SH-SY5Y (cell line): ENCODE measurements around the gene GPSM1.

ENCODE experiments used
- GATA2 ChIP-seq: IDR thresholded peaks from 2 replicates; pipeline ENCODE4 v1.6.1; 2011; ENCODE audit warnings: mild to moderate bottlenecking, low read depth, low read length
- GATA3 ChIP-seq: IDR thresholded peaks from 2 replicates; pipeline ENCODE4 v1.6.1; 2011; ENCODE audit warnings: low read depth, mild to moderate bottlenecking, low read length, moderate library complexity

Gene GPSM1

DNA sequence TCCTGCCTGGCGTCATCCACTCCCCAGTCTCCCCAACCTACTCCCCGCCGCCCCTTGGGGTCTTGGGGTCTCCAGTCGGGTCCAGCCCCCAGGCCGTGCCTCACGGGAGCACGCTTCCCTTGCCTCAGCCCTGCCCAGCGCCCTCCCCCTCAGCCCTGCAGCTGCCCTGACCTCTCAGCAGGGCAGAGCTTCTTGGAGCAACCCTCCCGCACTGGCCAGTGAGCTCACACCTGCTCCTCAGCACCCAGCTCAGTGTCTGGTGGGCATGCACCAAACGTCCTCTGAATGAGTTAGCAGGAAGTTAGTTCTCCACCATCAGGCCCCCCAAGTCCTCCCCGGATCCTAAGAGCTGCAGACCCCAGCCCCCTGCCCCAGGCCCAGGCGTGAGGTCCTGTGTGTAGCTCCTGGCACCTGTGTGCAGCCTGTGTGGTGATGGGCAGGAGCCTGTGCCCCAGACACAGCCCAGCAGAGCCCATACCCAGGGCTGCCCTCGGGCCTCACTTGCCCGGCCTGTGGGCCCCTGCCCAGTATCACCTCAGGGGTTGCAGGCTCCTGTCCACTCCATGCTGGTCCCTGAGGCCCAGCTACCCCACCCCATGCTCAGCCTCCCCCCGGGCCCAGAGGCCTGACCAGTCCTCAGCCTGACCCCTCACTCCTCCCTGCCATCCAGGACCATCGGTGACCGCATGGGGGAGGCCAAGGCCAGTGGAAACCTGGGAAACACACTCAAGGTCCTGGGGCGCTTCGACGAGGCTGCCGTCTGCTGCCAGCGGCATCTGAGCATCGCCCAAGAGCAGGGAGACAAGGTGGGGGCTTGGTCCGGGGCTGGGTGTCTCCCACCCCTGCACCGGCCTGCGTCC is 8.2 kb downstream of the GPSM1 start:
- TF ChIP-seq GATA2: no peak
- TF ChIP-seq GATA3: no peak

DNA sequence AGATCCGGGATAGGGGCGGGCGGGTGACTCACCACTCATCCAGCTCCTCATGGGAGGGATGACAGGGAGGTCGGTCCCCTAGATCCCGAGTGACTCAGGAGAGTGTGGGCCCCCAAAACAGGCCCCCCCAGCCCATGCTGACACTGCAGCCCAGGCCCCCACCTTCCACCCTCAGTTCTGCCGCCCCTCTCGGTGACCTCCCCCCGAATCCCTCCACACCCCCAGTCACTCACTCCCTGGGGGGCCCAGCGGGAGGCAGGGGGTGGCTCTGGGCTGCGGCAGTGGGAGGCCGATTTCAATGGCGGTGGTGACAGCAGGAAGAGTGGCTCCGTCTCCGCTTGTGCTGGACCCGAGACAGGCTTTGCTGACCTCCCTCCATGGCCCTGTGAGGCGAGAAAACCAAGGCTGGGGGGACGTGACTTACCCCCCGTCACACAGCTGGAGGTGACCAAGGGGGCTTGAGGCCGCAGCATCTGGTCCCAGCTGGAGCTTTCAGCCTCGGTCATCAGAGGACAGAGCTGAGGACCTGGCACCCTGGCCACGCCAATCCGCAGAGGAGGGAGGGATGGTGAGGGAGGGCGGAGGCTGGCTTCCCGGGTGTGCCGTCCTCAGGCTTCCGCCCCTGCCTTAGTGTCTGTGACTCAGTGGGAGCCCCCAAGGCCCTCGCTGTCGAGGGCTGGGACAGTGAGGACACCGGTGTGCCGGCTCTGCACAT is 9.0 kb downstream of the GPSM1 start:
- TF ChIP-seq GATA2: no peak

- TF ChIP-seq GATA2: no peak
- no peak for TF ChIP-seq GATA3
Measured at GRCh38 chr9:136336881-136337280, 9.5 kb downstream of the GPSM1 start.

DNA sequence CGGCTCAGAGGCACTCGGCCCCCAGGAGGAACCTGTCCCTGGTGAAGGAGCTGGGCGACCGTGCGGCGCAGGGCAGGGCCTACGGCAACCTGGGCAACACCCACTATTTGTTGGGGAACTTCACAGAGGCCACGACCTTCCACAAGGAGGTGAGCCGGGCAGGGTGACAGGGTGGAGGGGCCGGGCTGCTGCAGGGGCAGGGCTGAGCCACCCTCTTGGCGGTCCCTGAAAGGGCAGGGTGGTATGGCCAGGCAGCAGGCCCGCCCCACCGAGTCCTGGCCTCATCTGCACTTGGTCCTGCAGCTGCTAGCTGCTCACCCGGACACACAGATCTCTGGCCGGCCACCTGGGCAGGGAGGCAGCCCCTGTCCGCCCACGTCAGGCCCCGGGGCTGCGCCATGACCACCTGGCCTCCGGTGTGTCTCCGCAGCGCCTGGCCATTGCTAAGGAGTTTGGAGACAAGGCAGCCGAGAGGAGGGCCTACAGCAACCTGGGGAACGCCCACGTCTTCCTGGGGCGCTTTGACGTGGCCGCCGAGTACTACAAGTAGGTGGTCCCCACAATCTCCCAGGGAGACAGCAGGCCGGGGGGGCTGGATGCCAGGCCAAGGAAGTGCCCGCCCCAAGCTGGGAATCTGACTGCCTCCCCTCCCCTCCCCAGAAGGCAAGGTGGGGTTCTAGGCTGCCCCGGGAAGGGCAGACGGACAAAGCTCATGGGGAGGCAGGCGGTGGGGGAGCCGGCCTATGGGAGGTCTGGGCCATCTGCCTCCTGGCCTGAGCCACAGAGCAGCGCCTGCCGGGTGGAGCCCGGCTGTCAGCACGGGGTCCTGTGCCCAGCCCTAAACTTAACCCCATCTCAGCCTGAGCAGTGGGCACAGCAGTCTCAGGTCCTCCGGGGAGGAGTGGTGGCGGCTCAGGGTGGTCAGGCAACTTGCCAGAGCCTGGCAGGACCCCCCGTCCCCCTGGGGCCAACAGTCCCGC is 10.4 kb downstream of the GPSM1 start:
- TF ChIP-seq GATA3 (no peak), GATA2 (no peak)

DNA sequence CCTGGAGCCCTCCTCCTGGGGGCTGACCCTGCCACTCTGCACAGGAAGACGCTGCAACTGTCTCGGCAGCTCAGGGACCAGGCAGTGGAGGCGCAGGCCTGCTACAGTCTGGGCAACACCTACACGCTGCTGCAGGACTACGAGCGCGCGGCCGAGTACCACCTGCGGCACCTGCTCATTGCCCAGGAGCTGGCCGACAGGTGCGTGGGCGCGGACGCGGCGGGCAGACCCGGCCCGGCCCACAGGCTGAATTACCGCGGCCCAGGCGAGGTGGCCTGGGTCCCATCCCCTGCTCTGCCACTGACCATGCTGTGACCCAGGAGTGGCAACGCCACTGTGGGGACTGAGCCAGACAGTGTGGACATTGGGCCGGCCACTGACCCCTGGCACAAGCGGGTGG is 11.2 kb downstream of the GPSM1 start:
- TF ChIP-seq GATA2: no peak
- no peak for TF ChIP-seq GATA3

DNA sequence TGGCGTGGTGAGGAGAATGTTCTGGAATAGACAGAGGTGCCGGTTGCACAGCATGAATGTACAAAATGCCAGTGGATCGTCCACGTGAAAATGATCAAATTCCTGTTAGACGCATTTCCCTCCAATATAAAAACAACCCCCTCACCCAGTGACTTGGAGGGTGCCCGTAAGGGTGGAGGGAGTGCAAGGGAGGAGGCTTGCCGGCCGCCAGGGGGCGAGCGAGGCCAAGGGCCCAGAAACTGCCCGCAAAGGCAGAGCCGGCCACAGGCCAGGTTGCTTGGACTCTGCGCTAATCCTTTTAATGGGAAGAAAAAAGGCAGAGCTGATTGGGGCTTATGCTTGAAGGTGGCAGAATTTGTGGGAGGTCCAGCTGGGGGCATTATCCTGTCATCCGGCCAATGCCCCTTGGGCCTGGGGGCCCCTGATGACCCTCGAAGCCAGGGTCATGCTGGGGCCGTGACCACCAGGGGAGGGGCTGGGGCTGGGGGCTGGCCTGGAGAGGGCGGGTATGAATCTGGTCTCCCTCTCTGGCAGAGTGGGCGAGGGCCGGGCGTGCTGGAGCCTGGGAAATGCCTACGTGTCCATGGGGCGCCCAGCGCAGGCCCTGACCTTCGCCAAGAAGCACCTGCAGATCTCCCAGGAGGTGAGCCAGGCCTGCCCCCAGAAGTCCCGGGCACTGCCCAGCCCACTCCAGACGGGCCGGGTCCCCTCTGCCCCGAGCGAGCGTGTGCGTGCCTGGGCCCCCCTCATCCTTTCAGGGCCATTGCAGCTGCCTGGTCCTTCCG is 12.0 kb downstream of the GPSM1 start:
- TF ChIP-seq GATA3 (no peak), GATA2 (no peak)

DNA sequence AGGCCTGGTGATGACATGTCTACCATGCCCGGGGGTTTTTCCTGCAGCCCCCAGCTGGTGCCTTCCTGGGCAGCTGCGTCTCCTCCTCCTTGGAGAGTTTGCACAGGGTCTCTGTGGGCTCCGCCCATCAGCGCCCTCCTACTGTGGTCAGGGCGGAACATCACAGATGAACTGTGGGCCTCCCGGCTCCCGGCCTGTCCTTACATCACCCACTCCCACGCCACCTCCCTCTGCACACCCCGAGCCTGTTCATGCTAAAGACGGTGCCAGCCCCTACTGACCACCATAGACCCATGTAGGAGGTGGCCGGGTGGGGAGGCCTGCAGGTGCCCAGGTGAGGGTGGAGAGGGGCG is 12.6 kb downstream of the GPSM1 start:
- TF ChIP-seq GATA3 (no peak), GATA2 (no peak)

- TF ChIP-seq GATA3 (no peak), GATA2 (no peak)
Measured at GRCh38 chr9:136340356-136341041, 13.2 kb downstream of the GPSM1 start.

DNA sequence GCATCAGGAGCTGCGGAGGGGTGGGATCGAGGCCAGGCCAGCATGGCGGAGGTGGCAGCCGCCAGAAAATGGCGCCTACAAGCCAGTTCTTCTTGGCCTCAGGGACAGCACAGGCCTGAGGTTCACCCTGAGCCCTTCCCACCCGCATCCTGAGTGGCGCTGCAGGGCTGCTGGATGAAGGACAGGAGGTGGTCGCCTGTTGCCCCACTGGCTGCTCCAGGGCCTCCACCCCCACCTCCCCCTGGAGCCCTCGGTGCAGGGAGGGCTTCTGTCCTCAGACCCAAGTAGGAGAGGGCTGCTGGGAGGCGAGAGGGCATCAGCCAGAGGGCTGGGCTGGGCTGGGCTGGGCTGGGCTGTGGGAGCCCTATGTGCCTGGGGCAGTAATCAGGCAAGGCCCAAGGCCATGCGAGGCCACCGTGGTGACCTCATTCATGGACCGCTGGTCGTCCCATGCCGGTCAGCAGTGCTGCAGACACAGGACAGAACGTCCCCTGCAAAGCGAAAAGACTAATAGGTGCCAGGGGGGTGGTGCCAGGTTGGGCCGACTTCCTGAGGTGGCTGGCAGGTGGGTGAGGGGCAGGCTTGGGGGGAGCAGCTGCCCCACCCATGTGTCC is 13.8 kb downstream of the GPSM1 start:
- TF ChIP-seq GATA3: no peak
- no peak for TF ChIP-seq GATA2

- no peak for TF ChIP-seq GATA2
- no peak for TF ChIP-seq GATA3
Measured at GRCh38 chr9:136341769-136342168, 14.4 kb downstream of the GPSM1 start.

DNA sequence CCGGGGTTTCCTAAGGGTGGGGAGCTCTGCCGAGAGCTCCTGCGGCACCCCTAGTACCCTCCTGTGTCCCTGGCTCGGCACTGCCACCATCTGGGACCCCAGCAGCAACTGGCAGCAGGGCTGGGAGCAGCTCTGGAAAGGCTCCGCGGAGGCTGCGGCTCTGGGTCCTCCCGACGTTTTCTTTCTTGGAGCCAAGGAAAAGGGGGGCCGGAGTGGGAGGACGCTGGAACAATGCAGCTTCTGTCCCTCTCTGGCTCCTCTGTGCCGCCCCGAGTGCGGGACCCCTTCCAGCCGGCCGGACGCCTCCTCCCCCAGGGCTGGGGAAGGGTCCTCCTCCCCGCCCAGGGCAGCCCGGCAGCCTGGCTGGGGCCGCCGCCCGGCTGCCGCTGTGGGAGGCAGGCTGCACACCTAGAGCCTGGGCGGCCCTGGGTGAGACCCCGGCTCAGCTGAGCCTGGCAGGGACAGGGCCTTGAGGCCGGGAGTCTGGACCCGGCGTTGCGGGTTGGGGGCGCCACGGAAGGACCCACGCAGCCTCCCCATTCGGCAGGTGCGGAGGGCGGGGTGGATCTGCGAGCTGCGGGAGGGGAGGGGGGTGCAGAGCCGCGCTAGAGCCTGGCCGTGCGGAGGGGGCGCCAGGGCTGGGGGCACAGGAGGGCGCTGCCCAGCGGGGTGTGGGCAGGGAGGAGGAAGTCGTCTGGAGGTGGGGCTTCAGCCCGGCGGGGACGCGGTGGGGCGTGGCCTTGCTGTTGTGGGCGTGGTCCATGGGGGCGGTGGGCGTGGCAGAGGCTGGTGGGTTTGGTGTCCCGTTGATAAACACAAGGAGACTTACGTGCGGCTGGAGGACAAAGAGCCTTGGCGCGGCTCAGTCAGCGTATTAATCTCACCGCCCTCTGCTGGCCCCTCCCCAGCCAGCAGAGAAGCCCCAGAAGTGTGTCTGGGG is 15.1 kb downstream of the GPSM1 start:
- TF ChIP-seq GATA2 (no peak), GATA3 (no peak)

- TF ChIP-seq GATA2 (no peak), GATA3 (no peak)
Measured at GRCh38 chr9:136343121-136343883, 16.0 kb downstream of the GPSM1 start.
